Astrocyte of the cerebellum (primary cell): ENCODE measurements around the gene KRTAP5-2.
"Not testable (repeated sequence)": the region's sequence is repeated elsewhere in the genome, so short reads cannot be mapped to it uniquely, and the experiment has no call there.

Experiments
- DNase-seq: peaks from one replicate; pipeline ENCODE4 v3.0.0-alpha.2; 2011; ENCODE audit warnings: low read depth
- H3K4me3 ChIP-seq: 2 replicates; pipeline ENCODE4 v1.5.1; 2011; ENCODE audit warnings: mild to moderate bottlenecking, low read depth, low read length, moderate library complexity
- CTCF ChIP-seq: IDR thresholded peaks from 2 replicates; pipeline ENCODE4 v1.5.1; 2012; ENCODE audit warnings: low read length, low read depth, moderate library complexity, mild to moderate bottlenecking; ENCODE audit errors: missing control alignments
- in situ Hi-C: cut with HindIII; loops from 2 replicates; pipeline ENCODE4 v1.10.0; 2017; ENCODE audit warnings: low sequenced_read_pairs

Gene KRTAP5-2

GRCh38 chr11:1586699-1587098 lies 11.4 kb downstream of the KRTAP5-2 start:
- no peak for TF ChIP-seq CTCF
- in situ Hi-C loops, result no loop called here
- no peak overlapping the region for H3K4me3 ChIP-seq
- DNase-seq, result no peak

- DNase-seq, in situ Hi-C loops, H3K4me3 ChIP-seq: not testable (repeated sequence)
Observed at GRCh38 chr11:1584661-1585370, 13.3 kb downstream of the KRTAP5-2 start, which contains the start of gene KRTAP5-1. KRTAP5-1 (minus strand) TSS chr11:1585283; CDS start chr11:1585249, 34 bp downstream.

- H3K4me3 ChIP-seq, in situ Hi-C loops, DNase-seq: not testable (repeated sequence)
Observed at GRCh38 chr11:1582909-1583308, 15.2 kb downstream of the KRTAP5-2 start.

GRCh38 chr11:1581976-1582375 lies 16.1 kb downstream of the KRTAP5-2 start:
- in situ Hi-C loops, result no loop called here
- no peak for TF ChIP-seq CTCF
- no peak overlapping the region for H3K4me3 ChIP-seq
- DNase-seq, result no peak

GRCh38 chr11:1576825-1577224 lies 21.3 kb downstream of the KRTAP5-2 start:
- no peak for DNase-seq
- H3K4me3 ChIP-seq, result no peak overlapping the region
- in situ Hi-C loops, result no loop called here
- TF ChIP-seq CTCF, result no peak

GRCh38 chr11:1575756-1576155 lies 22.3 kb downstream of the KRTAP5-2 start:
- DNase-seq, H3K4me3 ChIP-seq, in situ Hi-C loops: not testable (repeated sequence)

- no peak overlapping the region for H3K4me3 ChIP-seq
- TF ChIP-seq CTCF, result no peak
- in situ Hi-C loops, result no loop called here
- DNase-seq, result no peak
Observed at GRCh38 chr11:1574933-1575242, 23.2 kb downstream of the KRTAP5-2 start.

GRCh38 chr11:1574238-1574932 lies 23.7 kb downstream of the KRTAP5-2 start:
- H3K4me3 ChIP-seq, result no peak overlapping the region
- TF ChIP-seq CTCF, result peak; percentile 70
- in situ Hi-C loops, result no loop called here
- DNase-seq, result no peak
